Tibial nerve (tissue), 4 donors: ENCODE measurements around the gene FBLN2.

Experiments
- CTCF ChIP-seq, 5 experiments: fragments of 200-600 bp in 3 of 5; fragments of 450-650 bp in 2 of 5; sonication (generic) in 3 of 5; IDR thresholded peaks; one replicate each; pipeline ENCODE4 v1.5.1; 2016 to 2019; ENCODE audit warnings: antibody characterized with exemption in 5 of 5, mild to moderate bottlenecking in 3 of 5, moderate library complexity in 2 of 5
- EP300 ChIP-seq, 2 donors: sonication (generic); formaldehyde crosslinking; IDR thresholded peaks; one replicate each; pipeline ENCODE4 v1.6.1; 2017; ENCODE audit warnings: antibody characterized with exemption in 2 of 2, mild to moderate bottlenecking in 1 of 2
- POLR2A ChIP-seq, 2 donors: fragments of 450-650 bp; IDR thresholded peaks; one replicate each; pipeline ENCODE4 v1.6.1; 2017; ENCODE audit warnings: antibody characterized with exemption in 2 of 2, mild to moderate bottlenecking in 2 of 2, moderate library complexity in 2 of 2

- TF ChIP-seq EP300 (IDR thresholded peaks at IDR 0.05) (no peak), CTCF (IDR thresholded peaks at IDR 0.05) (no peak), POLR2A (IDR thresholded peaks at IDR 0.05) (no peak)
These were observed 6.8 kb downstream of the FBLN2 start for GRCh38 chr3:13555753-13556152.
